ENCODE measurements around the gene ATP6V0B.

The ATP6V0B gene

DNA sequence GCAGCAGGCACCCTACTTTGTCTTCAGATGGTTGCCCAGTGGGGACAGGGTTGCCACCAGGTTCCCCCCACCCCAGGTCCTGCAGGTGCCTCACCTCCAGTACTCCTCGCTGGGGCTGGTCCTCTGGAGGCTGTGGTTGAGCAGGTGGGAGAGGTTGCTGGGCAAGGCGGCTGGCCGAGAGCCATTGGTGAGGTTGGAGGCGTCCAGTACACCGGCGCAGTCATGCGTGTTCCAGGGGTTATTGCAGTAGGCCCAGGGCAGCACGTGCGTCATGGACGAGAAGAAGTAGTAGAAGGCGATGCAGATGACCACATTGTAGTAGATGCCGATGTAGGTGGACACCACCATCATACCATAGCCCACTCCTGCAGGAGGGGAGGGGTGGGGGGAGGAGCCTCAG lies 33.5 kb downstream of the ATP6V0B start:
- no peak for DNase-seq (ENCODE audit: low read depth)

DNA sequence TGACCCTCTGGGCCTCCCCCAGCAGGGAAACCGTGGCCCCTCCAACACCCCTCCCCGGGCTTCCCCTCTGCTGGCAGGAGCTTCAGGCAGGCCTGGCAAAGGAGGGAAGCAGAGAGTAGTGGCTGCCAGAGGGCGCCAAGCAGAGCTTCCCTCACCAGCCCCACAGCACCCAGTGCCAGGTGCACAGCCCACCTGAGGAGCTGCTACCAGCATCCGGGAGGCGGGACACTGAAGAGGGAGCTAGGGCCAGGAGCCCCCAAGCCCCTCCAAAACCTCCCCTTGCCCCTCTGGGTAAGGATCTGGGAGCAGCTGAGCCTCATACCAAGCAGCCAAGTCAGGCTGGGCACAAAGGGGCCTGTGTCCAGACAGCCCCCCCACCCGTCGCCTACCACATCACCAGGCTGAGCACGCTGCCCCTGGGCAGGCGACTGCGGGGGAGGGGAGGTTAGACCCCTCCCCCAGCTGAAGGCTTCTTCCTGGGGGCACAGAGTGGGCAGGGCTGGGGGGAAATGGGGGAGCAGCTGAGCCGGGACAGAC lies 36.2 kb downstream of the ATP6V0B start:
- no peak for DNase-seq (ENCODE audit: low read depth)

DNA sequence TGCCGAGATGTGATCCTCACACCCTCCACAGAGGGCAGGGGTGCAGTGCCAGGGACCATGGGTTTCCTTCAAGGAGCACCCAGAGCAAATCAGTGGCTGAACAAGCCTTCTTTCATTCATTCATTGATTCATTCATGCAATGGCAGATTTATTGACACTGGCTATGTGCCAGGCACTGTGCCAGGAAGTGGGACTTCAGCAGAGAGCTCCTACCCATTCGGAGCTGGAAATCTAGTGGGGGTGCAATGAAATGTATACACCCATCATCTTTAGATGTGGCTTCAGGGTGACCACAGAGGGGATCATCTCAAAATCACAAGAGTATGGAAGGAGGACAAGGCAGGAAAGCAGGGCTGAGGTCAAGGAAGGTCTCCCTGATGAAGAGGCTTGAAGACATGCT lies 37.6 kb downstream of the ATP6V0B start:
- DNase-seq (ENCODE audit: low read depth) = no peak

DNA sequence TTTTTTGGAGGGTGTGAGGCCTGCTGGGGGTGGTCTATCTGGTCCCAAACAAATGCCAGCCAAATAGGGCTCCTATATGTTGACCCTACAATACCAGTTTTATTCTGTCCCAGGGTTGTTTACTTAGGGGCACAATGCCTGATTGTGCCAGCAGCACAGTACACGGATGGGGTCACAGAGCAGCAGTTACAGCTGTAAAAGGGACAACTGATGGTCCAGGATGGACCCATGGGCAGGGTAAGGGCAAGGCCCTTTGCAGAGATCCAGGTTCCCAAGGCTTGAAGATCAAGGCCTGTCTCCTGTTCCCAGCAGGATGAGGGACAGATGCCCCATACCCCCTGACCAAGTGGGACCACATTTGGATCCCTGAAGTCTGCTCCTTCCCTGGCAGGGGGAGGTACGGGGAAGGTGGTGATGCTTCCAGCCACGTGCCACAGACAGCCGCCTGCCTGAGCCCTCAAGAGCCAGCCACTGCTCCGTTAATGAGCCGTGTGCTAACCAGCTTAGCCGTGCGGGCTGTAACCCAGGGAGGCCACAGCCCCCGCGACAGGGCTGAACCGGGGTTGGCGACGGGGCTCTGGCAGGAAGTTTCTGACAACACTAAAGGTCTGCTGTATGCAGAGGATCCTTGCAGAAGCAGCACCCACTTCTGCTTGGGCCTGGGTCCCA lies 38.3 kb downstream of the ATP6V0B start:
- no peak for DNase-seq (ENCODE audit: low read depth)

DNA sequence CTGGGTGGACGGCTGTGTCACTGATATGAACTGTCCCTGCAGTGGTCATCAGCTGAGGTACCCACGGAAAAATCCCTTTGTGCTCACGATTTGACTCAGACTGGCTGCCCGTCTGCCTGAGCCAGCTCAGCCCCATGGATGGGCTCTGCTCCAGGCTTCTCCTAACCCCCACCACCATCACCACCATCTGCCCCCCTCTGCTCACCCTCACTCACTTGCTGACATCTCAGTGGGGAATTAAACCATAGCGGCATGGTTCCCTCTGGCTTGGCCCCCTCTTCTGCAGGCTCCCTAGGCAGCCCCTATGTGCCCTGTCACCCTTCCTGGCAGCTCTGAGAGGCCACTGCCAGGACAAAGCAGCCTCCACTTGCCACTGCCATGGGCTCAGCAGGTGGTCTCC lies 39.2 kb downstream of the ATP6V0B start:
- DNase-seq (ENCODE audit: low read depth) = no peak

DNA sequence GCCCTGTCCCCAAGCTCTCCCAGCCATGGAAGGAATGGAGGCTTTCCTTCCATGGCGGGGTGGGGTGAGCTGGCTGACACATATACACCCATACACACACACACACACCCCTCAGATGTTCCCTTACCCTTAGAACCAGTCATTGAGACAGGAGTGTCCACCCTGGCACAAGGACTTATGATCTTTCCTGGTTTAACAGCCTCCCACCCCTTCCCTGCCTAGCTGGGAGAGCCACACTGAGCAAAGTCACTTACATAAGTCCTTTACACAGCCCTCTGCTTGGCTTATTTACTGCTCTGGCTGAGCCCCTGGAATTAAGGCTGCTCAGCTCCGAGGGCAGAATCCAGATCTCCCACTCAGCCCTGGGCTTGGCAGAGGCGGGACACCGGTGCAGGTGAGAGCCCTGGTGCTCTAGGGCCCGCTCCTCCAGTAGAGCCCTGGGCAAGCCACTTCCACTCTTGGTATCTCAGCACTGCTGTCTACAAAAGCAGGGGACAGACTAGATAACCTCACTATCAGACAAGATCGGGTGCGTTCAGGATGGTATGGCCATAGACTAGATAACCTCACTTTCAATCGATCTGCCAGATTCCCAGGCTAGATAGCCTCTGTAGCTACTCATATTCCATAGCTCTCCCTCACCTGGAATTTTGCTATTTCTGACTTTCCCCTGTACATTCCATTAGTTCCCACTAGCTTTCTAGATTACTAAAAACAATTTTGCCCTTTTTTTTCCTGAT lies 39.8 kb downstream of the ATP6V0B start:
- no peak for DNase-seq (ENCODE audit: low read depth)

DNA sequence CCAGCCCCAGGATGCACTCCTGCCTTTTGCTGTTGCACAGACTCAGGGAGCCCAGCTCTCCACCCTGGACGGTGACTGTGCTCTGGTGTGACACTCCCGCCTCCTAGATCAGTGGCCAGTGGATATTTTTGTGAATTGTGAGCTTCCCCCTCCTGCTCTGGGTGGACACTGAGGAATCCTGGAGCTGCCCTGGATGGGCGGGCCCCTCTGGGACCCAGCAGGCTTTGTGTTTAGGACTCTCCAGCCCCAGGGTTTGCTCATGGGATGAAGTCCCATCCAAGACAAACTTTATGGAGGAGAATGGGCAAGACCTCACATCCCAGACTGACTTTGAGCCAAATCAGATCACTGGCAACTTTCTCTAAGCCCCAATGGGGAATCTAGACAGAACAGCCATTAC lies 40.4 kb downstream of the ATP6V0B start:
- DNase-seq (ENCODE audit: low read depth) = no peak

DNA sequence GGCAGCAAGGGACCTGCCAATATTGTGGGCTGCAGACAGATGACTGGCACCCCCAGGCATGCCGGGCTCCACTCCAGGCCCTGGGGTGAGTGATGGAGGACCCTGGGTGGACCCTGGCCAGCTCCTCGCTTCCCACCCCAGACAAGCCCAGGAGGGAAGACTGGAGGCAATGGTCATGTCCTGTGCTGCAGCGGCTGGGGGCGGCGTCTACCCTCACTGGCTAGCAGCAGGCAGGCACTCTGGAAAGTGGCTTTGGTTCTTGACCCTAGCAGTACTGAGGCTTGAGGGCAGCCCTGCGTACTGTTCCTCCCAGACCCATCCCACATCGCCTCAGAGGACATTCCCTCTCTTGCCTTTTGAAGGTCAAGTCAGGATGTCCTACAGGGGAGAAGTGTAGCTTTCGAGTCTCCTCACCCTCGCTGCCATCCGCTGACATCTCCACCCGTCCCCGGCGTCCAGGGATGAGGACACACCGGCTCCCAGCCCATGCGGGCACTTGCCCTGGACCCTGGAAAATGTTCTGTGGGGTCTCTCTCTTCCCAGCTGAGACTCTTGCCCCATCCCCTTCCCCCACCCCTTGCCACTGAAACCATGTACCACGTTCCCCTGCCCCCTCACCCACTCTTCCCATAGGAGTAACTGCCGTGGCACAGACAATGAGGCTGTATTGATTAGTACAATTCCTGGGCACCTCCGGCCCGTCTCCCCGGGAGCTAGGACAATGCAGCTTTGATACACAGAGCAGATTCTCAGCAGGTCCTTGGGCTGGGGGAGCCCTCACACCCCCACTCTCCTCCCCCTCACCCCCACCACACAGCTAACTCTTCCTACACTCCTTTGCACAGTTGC lies 41.5 kb downstream of the ATP6V0B start:
- DNase-seq (ENCODE audit: low read depth) = no peak

DNA sequence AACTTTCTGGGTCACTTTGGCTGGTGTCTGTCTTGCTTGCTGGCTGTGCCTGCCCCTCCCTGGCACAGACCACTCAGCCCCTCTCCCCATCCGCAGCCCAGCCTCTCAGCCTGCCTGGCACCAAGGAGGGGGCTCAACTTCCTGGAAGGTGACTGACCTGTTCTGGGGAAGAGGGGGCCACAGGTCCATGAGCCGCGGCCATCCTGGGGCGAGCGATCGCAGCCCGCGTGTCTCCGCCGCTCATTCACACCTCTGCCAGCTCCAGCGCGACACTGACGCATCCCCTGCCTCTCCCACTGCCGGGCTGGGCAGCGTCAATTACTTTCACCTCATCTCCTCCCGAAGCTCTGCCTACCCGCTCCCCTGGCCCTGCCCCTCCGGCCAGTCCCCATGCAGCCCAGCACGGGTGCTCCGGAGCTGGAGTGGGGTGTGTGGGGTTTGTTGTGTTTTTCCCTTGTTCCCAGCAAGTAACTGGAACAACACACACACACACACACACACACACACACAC lies 42.2 kb downstream of the ATP6V0B start:
- DNase-seq (ENCODE audit: low read depth) = no peak

DNA sequence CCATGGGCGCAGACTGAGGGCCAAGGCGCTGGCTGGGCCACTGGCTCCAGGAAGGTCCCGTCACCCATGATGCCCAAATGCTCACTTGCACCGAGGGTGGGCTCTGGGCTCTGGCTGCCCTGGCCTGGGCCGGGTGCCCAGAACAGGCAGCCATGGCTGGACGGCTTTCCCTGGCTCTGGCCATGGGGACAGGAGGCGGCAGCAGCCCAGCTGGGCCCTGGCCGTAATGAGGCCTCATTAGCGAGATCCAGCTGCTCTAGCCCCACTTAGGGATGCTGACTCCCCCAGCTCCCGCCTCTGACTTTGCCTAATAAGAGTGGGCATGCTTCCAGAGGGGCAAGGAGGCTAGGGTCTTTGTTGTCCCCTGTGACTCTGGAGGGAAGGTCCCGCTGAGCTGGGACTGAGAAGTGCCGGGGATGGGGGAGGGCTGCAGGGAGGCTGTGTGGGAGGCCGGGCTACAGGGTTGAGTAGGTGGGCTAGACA lies 44.7 kb downstream of the ATP6V0B start:
- DNase-seq (ENCODE audit: low read depth) = no peak

DNA sequence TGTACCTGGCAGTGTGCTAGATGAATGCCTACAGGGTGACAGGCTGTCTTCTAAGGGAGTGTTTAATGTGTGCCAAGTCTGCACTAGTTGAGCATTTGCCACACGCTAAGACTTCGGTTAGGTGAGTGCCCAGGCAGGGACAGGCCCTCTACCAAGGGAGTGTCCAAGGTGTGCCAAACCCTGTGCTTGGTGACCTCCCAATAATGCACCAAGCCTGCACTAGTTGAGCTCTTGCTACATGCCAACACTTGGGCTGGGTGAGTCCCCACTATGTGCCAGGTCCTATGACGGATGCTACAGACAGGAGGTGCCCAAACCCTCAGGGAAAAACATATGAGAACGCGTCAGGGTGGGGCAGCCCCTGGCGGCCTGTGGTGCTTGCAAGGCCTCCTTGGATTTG lies 45.7 kb downstream of the ATP6V0B start:
- DNase-seq (ENCODE audit: low read depth) = no peak

DNA sequence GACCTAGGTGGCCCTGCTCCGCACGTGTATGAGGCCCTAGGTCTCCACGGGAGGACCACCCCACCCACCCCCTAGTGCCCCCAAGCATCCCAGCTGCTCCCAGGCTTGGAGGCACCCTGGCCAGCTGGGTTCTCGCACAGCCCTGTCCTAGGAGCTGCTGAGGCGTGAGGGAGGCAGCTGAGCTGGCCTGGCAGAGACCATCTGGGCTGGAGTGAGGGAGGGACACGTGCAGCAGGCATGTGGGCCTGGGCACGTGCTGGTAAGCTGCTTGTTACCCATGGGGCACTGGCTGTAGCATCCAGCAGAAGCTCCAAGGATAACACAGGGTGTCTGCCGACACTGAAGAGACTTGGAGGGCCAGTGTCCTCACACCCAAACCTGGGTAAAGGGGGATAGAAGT lies 46.4 kb downstream of the ATP6V0B start:
- no peak for DNase-seq (ENCODE audit: low read depth)

DNA sequence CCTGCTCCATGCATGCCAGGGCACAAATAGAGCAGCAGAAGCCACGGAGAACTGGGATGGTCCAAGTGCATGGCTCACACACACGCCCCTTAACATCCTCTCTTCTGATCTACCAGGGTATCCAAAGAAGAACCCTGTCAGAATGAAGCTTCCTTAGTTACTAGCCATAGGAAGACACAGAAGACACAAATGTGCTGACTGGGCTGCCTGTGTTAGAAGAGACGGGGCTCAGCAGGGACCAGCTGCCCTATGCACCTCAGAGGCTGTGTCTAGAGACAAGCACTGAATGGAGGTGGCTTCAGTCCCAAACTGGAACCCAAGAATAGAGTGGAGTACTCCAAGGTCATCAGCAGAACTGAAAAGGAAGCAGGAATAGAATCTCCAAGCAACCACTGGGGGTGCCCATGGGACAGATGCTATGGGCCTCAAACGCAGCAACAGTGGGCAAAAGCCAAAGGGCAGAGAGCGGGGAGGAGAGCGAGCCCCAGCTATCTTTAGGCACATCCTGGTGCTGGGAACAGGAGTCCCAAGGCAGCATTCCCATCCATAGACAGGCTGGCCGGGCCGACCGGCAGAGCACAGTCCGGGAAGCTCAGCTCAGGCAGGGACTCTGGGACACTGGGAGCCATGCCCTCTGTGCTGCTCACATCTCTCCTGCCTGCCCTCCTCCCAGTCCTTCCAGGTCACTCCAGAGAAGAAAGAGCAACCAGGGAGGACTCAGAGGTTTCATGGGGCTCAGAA lies 47.0 kb downstream of the ATP6V0B start:
- DNase-seq (ENCODE audit: low read depth) = no peak

DNA sequence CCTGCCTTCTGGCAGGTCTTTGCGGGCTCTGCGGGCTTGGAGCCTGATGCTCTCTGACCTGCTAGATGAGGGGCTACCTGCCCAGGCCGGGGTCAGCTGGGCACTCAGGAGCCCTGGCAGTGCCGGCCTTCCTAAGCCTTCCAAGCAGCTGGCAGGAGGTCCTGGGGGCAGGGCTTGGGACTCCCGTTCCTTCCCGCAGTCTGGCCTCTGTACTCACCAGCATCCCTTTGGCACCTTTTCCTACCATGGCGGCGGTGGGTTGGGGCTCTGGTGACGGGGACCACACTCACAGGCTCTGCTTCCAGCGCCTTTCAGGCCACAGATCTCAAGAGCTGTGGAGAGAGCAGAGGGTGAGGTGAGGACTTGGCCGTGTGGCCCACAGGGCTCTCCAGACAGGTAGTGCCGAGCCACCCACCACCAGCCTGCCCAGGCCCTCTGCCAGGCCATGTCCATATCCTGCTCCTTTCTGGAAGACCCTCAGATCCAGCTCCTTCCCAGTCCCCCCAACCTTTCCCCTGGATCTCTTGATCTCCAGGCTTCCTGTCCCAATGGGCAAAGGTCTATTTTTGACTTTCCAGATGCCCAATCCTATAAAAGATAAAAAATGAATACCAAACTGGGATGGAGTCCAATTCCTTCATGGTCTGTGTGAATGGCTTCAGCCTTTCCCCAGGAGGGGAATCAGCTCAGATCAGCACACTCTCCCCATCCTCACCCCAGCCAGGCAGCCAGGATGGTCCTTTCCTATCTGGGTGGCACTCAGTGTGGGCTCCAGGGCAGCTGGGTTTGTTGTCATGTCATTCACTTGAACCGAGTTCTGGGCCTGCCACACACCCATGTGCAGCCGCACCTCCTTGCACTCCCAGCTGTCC lies 49.5 kb downstream of the ATP6V0B start:
- no peak for DNase-seq (ENCODE audit: low read depth)

DNA sequence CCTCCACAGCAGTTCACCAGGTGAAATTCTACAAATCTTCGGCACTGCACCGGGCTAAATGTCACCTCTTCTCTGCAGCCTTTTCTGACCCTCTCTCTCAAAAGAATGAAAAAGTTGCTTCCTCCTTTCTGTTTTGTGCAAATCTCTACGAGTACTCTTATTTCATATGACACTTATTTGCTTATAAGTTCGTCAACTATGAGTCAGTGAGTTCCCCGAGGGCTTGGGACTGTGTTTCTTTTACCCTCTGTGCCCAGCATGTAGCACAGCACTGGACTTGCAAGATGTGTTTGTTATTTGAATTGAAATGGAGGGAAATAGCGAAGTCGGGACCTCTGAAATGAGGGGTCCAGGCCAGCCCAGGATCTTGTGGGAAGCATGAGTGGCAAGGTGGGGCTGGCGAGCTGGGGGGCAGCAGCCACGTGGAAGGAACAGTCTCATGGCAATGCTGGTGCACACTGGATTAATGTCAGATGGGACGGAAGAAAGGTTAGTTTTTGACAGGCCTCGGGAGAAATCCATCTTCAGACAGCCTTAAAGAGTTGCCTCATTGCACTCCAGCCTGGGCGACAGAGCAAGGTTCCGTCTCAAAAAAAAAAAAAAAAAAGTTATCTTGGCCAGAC lies 50.3 kb downstream of the ATP6V0B start:
- DNase-seq (ENCODE audit: low read depth) = no peak

DNA sequence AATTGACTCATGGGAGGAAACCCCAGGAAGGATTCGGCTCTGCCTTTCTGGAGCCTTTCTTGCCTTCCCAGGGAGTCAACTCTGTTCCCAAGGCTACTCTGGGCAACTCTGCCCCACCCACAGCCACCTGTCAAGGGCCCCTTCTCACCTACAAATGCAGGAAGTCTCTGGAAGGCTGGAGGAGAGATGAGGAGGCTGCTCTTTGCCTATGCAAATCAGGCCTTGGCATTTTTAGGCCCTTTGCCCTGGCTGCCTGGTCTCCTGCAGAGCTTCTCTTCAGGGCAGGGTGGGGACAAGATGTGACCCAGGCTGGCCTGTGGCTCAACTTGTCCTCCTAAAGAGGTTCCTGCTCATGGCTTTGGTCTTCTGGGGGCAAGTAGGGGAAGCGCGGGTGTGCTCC lies 51.1 kb downstream of the ATP6V0B start:
- no peak for DNase-seq (ENCODE audit: low read depth)

DNA sequence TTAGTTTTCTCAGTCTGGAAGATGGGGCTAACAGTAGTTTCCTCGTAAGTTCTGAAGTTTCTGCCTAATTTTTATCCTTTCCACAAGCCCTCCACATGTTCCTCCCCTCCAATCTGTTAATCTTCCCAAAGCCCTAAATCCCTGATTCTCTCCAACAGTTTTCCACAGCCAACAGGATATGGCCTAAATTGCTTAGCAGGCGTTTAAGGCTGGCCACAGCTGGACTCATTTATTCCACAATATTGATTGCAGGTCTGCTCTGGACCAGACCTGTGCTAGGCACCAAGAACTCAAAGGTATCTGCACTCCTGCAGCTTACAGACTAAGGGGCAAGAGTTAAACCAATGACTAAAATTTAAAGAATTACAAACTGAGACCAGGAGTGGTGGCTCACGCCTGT lies 52.6 kb downstream of the ATP6V0B start:
- no peak for DNase-seq (ENCODE audit: low read depth)

All from HS-27A (cell line).